ENCODE data around the gene HIP1R.
A peak's percentile ranks its signal among the peaks of the same experiment; 100 is the strongest.

HIP1R gene

DNA sequence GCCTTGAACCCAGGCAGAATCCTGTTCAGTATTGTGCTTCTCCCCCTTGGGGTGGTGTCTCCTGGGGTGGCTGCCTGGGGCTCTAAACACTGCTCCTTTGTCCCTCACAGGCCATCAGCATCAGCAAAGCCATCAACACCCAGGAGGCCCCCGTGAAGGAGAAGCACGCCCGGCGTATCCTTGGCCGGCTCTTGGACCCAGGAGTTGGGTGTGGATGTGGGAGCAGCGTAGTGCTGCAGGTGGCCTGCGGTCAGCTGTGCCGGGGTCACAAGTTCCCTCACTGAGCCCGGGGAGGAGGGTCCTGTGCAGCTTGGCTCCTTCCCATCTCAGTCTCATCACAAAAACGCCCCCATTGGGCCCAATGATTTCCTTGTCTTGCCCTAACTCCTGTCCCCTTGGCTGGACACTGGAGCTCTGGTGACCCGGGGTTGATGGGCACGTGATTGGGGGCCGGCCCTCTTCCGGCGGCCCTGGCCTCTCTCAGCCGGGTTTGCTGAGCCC, 12.7 kb downstream of the HIP1R start:
- DNase-seq: no peak

DNA sequence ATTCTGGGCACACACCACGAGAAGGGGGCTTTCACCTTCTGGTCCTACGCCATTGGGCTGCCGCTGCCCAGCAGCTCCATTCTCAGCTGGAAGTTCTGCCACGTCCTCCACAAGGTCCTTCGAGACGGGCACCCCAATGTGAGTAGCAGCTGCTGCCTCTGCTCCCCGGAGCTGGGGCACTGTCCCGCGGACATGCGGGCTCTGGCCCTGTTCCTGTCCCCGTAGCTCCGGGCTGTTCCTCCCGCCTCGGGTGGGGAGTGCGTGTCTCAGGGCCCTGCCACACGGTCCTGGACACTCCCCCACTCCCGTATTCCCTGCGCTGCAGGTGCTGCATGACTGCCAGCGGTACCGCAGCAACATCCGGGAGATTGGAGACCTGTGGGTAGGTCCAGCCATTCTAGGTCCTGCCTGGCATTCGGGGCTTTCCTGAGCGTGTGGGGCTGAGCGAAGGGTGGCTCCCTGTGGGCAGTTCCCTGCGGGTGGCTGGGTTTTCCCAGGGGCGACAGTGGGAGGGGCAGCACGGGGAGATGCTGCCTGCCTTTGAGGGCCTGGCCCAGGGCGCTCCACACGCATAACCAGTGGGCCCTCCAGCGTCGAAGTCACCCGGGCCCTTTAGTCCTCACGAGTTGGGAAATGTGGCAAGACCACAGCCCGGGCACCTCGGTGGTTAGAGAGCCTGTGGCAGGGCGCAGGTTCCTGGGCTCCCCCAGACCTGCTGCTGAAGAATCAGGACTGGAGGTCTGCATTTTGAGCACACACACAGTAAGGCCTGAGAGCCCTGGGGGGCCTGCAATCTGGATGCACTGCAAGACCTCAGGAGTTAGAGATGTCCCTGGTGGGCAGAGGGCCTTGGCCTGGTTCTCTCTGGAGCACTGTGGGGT, 13.5 kb downstream of the HIP1R start:
- DNase-seq: no peak

DNA sequence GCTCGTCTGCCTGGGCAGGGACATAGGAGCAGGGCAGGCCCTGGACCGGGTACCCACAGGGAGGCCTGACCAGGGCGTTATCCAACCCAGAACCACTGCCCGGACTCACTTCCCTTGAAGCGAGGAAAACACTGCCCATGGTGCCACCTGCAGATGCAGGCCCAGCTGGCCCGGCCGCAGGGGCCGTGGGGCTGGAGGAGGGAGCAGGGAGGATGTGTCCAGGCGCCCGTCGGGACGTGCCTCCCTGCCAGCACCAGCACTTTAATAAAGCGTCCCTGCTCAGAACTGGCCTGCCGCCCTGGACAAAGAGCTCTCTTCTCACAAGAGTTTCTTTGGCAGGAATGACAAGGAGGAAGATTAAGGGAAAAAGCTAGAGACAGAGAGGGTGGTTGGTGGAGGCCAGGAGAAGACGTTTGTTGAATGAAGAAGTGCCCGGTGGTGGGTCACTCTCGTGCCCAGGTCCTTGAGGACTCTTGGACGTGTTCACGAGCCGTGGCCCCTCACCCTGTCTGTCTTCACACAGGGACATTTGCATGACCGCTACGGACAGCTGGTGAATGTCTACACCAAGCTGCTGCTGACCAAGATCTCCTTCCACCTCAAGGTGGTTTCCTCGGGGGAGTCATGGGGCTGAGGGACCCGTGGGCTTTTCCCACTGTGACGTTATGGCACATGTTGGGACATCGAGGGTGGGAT, 14.2 kb downstream of the HIP1R start:
- no peak for DNase-seq

DNA sequence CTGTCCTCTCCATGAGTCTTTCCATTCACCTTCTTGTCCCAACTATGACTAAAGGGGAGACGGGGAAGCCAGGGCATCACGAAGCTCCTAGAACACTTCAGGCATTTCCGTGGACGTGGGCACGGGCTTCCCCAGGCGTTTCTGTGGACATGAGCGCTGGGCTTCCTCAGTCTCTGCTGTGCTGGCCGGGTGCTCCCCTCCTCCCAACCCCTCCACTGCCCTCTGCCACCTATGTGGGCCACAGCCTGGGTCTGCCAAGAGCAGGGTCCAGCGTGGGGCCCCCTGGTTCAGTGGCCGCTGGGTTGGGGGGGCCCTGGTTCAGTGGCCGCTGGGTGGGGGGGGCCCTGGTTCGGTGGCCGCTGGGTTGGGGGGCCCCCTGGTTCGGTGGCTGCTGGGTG, 14.8 kb downstream of the HIP1R start:
- no peak for DNase-seq

DNA sequence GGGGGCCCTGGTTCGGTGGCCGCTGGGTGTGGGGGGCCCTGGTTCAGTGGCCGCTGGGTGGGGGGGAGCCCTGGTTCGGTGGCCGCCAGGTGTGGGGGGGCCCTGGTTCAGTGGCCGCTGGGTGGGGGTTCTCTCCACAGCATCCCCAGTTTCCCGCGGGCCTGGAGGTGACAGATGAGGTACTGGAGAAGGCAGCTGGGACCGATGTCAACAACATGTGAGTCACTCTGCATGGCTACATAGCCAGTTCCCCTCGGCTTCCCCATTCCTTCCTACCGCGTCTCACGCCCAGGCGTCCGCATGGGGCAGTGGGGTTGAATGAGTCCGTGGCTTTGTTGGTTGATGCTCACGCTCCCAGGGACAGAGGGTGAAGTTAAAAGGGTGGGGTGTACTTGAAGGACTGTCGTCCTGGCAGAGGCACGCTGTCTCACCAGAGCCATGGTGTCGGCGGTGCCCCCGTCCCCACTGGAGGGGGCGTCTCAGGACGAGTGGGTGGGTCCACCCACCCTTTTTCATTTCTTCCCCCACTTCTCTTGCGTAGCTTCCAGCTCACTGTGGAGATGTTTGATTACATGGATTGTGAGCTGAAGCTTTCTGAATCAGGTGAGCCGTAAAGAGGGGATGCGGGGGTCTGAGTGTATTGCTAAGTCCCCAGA, 15.6 kb downstream of the HIP1R start:
- no peak for DNase-seq

DNA sequence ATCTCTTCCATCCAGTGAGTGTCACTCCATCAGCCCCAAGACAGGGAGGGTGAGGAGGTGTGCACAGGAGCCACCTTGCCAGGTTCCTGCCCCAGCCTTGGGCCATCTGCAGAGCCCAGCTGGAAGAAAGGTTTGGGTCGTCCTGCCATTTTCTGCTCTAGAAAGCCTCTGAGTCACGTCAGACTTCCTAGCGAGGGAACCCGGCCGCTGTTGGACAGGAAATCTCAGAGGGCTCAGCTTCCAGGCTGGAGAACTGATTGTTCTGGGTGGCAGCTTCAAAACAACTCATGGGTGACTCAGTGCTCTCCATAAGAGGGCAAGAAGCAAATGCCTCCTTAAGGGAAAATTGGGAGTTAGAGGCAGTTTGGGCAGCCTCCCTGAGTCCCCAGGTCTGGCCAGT, 16.6 kb downstream of the HIP1R start:
- DNase-seq: peak; percentile 11

DNA sequence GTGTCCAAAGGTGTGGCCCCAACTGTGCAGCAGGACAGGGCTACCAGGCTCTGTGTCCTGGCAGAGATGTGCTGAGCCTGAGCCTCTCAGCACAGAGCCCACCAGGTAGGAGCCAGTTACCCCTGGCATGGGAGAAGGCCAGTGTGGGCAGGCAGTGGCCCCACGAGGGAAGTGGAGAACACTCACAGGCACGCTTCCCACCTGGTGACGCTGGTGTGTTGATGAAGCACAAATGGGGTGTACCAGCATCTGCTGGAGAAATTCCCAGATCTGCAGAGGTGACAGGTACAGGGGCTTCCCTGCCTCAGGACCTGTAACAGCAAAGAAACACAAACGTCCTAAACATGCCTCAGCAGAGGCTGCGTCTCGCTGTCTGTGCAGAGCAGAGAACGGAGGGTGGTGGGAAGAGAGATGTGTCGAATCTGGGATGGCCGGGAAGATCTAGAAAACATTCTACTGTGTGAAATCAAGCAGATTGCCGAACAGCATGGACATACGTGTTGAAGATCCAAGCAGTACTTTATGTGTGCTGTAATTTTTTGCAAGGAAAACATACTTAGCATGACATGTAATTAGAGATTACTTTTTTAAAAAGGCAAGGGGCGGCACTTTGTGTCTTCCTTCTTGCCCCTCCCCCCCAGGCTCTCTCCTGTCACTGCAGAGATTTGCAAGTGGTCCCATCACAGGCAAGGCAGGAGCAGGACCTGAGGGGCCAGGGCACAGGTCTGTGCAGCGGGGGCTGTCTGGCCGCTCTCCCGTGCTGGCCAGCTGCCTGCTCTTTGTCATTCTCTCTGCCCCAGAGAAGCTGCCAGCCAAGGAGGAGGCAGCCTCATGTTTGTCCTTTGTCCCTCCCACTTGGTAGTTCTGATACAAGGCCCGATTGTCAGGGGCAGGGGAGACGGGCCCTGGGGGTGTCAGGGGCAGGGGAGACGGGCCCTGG, 17.3 kb downstream of the HIP1R start:
- no peak for DNase-seq

DNA sequence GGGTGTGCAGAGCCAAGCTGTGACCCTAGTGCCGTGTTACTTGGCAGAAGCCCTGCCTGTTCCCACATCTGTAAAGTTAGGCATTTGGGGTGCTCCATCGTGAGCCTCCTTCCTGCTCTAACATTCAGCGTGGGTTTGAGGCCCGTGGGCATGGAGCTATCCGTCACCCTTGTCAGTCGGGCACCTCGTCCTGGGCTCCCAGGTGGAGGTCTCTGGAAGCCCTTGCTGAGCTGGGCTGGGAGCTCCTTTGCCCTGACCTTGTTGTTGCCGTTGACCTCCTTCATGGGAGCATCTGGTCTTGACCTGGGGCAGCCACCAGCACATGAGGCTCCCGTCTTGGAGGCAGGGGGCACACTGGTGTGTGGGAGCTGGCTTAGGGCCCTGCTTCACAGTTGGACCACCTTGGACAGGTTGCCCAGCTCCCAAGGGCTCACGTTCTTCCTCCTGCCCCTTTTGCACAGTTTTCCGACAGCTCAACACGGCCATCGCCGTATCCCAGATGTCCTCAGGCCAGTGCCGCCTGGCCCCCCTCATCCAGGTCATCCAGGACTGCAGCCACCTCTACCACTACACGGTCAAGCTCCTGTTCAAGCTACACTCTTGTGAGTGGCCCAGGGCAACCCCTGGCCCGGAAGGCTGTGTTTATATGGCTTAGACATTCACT, 18.5 kb downstream of the HIP1R start:
- no peak for DNase-seq

DNA sequence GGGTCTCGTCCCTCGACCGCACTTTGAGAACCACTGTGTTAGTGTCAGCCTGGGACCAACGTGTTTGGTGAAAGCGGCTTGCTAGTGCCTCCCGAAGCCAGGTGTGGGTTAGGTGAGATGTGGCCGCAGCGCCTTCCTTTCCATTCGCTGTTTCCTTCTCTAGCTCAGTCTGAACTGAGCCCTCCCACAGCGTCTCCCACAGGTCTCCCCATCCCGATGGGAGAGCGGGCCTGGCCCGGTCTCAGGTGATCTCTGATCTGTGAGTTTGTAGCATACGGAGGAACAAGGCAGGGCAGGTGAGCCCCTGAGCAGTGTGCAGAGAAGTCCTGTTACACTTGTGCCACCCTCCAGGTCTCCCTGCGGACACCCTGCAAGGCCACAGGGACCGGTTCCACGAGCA, 19.3 kb downstream of the HIP1R start:
- DNase-seq: no peak

DNA sequence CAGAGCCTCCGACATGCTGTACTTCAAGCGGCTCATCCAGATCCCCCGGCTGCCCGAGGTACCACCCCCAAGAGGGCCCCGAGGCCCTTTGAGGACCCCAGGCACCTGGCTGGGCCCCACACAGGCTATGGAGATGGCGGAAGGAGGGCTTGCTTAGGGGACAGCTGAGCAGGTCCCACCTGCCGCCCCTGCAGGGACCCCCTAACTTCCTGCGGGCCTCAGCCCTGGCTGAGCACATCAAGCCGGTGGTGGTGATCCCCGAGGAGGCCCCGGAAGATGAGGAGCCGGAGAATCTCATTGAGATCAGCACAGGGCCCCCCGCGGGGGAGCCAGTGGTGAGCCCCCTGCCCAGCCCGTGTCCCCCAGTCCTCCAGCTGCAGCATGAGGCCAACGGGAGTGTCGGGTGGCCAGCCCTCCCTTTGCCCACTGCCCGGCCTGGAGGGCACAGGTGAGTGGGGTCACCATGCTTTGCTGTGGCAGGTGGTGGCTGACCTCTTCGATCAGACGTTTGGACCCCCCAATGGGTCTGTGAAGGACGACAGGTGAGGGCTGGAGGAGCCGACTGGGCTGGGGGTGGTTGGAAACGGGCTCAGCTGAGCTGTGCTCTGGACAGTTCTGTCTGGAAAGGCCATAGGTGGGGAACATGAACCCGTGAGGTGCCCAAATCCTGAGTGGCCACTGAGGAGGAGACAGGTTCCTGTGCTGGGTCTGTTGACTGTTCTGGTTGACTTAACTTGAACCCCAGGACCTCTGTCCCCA, 20.0 kb downstream of the HIP1R start:
- no peak for DNase-seq

DNA sequence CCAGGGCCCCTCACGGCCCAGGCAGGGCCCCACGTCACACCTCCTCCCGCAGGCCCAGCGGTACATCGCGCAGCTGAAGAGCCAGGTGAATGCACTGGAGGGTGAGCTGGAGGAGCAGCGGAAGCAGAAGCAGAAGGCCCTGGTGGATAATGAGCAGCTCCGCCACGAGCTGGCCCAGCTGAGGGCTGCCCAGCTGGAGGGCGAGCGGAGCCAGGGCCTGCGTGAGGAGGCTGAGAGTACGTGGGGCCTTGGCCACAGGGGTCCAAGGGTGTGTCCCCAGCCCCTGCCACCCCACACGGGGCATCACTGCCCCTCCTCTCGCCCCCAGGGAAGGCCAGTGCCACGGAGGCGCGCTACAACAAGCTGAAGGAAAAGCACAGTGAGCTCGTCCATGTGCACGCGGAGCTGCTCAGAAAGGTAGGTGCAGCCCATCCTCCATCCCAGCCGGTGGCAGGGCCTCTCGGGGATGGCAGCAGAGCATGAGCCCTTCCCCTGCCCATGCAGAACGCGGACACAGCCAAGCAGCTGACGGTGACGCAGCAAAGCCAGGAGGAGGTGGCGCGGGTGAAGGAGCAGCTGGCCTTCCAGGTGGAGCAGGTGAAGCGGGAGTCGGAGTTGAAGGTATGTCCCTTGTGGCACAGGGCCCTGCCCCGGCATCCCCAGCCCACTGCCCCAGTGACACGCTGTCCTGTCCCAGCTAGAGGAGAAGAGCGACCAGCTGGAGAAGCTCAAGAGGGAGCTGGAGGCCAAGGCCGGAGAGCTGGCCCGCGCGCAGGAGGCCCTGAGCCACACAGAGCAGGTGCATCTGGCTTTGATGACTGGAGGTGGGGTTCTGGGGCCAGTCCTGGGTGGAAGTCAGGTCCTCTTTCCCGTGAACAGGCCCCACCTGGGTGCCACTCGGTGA, 20.9 kb downstream of the HIP1R start:
- DNase-seq: peak; percentile 40

DNA sequence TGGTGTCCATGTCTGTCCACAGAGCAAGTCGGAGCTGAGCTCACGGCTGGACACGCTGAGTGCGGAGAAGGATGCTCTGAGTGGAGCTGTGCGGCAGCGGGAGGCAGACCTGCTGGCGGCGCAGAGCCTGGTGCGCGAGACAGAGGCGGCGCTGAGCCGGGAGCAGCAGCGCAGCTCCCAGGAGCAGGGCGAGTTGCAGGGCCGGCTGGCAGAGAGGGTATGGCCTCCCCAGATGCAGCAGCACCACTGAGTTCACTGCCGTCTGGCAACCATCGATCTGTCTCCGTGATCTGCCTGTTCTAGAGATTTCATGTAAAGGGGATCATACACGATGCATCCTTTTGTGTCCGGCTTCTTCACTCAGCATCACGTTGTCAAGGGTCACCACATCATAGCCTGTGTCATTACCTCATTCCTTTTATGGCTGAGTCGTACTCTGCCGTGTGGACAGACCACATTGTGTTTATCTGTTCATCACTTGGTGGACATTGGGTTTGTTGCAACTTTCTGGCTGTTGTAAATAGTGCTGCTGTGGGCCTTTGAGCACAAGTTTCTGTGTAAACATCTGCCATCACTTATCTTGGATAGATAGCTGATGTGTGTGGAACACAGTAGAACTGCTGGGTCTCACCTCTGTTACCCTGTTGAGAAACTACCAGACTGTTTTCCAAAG, 21.9 kb downstream of the HIP1R start:
- no peak for DNase-seq

DNA sequence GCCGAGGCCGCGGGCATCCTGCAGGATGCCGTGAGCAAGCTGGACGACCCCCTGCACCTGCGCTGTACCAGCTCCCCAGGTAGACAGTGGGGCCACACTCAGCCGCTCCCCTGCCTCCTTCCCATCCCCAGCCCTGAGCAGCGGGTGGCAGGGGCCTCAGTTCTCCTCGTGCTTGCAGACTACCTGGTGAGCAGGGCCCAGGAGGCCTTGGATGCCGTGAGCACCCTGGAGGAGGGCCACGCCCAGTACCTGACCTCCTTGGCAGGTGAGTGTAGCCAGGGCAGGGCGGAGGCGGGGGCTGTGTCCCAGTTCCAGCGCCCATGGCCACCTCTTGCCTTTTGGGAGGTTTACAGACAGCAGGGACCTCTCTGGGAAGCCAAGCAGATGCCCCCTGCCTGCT, 22.9 kb downstream of the HIP1R start:
- DNase-seq: no peak

DNA sequence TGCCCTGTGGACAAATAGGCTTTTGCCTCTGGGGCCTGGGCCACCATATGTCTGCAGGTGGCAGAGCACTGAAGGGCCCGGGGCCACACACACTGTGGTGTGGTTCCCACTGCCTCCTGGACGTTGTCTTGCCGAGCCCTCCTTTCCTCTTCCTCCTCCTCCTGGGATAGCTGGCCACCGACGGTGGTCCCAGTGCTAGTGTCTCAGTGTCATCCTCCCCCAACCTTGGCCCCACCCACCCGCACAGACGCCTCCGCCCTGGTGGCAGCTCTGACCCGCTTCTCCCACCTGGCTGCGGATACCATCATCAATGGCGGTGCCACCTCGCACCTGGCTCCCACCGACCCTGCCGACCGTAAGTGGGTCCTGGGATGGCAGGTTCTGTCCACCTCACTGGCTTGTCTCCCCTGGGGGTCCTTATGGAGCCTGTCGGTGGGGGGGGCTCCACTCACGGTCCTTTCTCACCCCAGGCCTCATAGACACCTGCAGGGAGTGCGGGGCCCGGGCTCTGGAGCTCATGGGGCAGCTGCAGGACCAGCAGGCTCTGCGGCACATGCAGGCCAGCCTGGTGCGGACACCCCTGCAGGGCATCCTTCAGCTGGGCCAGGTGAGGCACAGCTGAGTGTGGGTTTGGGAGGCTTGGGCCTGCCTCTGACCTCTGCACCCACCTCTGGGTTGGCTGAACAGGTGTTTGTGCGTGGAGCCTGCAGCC, 23.5 kb downstream of the HIP1R start:
- no peak for DNase-seq

DNA sequence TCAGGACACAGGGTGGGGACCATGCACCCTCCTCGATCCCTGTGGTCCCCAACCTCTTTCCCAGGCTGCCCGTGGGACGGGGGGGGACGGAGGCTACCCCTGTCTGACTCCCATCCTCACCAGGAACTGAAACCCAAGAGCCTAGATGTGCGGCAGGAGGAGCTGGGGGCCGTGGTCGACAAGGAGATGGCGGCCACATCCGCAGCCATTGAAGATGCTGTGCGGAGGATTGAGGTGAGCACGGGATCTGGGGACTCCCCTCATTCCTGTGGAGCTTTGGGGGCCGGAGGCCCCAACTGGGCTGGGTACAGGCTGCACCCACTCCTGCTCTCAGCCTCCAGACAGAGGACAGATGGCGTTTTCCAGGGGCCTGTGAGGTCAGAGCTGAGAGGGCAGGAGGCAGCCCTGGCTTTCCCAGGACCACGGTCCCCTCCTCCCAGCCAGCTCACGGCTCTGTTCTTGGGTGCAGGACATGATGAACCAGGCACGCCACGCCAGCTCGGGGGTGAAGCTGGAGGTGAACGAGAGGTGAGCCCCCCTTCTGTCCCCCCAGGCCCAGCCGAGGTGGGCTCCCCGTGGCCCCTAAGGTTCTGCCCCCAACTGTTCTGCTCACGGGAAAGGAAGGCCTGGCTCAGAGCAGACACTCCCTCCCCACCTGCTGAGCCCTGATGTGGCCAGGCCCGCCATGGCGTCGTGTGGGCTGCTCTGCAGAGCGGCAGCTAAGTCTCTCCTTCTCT, 24.2 kb downstream of the HIP1R start:
- DNase-seq: no peak

DNA sequence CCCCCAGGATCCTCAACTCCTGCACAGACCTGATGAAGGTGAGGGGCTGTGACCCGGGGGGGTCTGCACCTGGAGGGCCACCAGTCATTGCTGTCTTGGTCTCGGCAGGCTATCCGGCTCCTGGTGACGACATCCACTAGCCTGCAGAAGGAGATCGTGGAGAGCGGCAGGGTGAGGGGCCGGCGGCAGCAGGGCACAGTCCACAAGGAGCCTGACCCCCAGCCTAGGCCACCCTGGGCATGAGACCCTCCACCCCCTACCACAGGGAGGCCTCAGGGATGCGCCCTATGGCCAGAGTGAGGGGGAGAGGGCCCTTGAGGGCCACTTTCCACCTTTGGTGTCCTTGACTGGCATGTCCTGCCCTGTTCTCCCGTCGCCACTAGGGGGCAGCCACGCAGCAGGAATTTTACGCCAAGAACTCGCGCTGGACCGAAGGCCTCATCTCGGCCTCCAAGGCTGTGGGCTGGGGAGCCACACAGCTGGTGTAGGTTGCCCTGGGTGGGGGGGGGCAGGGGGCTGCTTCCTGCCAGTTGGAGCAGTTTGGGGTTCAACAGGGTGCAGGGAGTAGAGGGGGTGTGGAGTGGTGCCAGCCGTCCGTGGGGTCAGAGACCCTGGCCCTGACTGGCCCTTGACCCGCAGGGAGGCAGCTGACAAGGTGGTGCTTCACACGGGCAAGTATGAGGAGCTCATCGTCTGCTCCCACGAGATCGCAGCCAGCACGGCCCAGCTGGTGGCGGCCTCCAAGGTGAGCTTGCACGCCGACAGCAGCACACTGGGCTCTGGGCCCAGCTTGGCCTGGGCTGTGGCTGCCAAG, 25.0 kb downstream of the HIP1R start:
- peak; percentile 44 for DNase-seq
